Activated CD4-positive, alpha-beta T cell treated with anti-CD3 and anti-CD28 coated beads, Interleukin-2, amount 50 U/mL, for 4 hours (primary cell): ENCODE data around the gene ANKS1B.
"Not testable (repeated sequence)": the region's sequence is repeated elsewhere in the genome, so short reads cannot be mapped to it uniquely, and the experiment has no call there.

Source experiments
- DNase-seq, 2 experiments: peaks; one replicate each; pipeline ENCODE4 v3.0.0-alpha.2; 2020

ANKS1B gene

DNA sequence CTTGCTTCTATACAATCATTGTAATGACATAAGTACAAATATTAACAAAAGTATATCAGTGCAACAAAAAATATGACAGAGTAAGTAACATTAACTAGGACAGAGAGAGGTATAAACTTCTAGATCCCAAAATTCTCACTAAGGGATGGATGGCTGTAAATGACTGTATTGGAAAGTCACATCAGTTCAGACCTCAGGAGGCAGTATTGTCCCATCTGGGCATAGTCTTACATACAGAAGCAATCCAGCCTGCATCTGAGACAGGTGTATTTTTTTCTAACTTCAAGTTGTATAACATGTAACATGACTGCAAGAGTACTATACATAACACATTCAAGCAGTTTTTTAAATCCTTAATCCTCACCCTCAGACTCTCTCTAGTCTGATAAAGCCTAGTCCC is 238.2 kb downstream of the ANKS1B start:
- DNase-seq: no peak

GRCh38 chr12:99745895-99746294 is 238.8 kb downstream of the ANKS1B start:
- no peak for DNase-seq

DNA sequence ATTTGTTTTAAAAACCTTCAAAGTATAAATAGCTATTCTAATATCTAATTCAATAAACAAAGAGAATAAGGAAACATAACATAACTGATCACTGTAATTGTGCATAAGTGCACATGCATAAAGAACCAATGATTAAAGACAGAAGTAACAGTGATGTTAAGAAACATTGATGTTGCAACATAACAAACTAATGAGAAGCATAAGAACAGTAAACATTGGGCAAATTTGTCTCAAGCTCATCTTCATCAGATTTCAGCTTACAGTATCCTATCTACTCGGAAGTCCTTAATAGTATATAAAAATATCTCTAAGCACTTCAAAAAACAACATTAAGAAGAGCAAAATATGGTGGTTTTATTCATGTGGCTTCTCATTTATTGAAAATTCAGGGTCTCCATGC is 239.6 kb downstream of the ANKS1B start:
- DNase-seq: no peak

DNA sequence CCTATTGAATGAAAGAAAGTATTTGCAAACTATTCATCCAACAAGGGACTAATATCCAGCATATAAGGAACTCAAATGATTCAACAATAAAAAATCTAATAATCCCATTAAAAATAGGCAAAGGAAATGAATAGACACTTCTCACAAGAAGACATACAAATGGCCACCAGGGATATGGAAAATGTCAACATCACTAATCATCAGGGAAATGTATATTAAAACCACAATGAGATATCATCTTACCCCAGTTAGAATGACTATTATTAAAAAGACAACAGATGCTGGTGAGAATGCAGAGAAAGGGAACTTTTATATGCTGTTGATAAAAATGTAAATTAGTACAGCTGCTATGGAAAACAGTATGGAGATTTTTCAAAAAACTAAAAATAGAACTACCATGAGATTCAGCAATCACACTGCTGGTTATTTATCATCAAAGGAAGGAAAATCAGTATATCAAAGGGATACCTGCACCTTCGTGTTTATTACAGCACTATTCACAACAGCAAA is 247.9 kb downstream of the ANKS1B start:
- DNase-seq: no peak

DNA sequence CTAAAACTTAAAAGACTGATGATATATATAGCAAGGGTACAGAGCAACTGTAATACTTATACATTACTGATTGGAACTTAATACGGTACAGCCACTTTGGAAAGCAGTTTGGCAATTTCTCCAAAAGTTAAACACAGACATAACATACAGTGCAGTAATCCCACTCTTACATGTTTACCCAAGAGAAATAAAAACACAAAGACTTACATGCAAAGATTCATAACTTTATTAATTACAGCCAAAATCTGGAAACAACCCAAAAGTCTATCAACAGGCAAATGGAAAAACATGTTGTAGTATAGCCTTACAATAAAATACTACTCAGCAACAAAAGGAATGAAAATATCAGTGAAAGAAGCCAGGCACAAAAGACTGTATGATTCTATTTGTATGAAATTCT is 252.6 kb downstream of the ANKS1B start:
- no peak for DNase-seq

- DNase-seq: no peak
Observed at GRCh38 chr12:99722690-99723486, 261.8 kb downstream of the ANKS1B start.

DNA sequence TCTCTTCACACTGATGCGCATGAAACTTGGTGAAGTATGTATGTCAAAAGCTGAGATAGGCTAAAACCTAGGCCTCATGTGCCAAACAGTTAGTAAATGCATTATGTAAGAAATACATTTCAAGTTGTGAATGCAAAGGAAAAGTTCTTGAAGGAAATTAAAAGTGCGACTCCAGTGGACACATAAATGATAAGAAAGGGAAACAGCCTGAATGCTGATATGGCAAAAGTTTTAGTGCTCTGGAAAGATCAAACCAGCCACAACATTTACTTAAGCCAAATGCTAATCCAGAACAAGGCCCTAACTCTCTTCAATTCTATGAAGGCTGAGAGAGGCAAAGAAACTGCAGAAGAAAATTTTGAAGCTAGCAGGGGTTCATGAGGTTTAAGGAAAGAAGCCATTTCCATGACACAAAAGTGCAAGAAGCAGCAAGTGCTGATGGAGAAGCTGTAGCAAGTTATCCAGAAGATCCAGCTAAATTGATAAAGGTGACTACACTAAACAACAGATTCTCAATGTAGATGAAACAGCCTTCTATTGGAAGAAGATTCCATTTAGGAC is 262.9 kb downstream of the ANKS1B start:
- no peak for DNase-seq

DNA sequence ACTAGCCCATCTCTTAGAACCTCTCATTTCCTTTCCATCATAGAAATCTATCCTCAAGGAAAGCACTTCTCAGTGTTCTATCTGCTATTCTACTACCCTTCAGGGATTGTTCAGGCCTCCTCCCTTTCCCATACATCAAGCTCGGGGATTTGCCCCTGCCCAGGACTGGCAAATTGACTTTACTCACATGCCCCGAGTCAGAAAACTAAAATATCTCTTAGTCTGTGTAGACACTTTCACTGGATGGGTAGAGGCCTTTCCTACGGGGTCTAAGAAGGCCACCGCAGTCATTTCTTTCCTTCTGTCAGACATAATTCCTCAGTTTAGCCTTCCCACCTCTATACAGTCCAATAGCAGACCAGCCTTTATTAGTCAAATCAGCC is 264.7 kb downstream of the ANKS1B start:
- DNase-seq: not testable (repeated sequence)

DNA sequence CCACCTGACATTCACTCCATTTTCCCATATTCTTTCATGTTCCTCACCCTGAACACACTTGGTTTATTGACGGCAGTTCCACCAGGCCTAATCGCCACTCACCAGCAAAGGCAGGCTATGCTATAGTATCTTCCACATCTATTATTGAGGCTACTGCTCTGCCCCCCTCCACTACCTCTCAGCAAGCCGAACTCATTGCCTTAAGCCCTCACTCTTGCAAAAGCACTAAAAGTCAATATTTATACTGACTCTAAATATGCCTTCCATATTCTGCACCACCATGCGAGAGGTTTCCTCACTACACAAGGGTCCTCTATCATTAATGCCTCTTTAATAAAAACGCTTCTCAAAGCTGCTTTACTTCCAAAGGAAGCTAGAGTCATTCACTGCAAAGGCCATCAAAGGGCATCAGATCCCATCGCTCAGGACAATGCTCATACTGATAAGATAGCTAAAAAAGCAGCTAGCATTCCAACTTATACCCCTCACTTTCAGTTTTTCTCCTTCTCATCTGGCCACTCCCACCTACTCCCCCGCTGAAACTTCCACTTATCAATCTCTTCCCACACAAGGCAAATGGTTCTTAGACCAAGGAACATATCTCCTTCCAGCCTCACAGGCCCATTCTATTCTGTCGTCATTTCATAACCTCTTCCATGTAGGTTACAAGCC is 265.2 kb downstream of the ANKS1B start:
- not testable (repeated sequence) for DNase-seq

GRCh38 chr12:99715841-99716510 is 268.8 kb downstream of the ANKS1B start:
- not testable (repeated sequence) for DNase-seq

DNA sequence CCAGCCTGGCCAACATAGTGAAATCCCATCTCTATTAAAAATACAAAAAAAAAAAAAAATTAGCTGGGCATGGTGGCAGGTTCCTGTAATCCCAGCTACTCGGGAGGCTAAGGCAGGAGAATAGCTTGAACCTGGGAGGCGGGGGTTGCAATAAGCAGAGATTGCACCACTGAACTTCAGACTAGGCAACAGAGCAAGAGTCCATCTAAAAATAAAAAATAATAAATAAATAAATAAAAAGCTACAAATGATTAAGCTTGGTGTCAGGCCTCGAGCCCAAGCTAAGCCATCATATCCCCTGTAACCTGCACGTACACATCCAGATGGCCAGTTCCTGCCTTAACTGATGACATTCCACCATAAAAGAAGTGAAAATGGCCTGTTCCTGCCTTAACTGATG is 269.8 kb downstream of the ANKS1B start:
- not testable (repeated sequence) for DNase-seq

DNA sequence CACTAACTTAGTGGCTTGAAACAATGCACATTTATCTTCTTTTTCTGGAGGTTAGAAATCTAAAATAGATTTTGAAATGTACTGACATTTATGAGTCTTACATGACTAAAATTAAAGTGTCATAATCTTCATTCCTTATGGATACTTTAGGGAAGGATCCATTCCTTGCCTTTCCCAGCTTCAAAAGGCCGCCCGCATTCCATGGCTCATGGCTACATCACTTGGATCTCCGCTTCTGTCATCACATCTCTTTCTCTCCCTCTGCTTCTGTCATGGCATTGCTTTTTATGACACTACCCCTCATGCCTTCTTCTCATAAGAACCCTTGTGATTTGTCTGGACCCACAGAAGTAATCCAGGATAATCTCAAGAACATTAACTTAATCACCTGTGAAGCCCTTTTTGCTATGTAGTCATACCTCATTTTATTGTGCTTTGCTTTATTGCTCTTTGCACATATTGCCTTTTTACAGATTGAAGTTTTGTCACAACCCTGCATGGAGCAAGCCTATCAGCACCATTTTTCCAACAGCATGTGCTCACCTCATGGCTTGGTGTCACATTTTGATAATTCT is 270.7 kb downstream of the ANKS1B start:
- DNase-seq: no peak

- DNase-seq: no peak
Observed at GRCh38 chr12:99712281-99712680, 272.5 kb downstream of the ANKS1B start.

DNA sequence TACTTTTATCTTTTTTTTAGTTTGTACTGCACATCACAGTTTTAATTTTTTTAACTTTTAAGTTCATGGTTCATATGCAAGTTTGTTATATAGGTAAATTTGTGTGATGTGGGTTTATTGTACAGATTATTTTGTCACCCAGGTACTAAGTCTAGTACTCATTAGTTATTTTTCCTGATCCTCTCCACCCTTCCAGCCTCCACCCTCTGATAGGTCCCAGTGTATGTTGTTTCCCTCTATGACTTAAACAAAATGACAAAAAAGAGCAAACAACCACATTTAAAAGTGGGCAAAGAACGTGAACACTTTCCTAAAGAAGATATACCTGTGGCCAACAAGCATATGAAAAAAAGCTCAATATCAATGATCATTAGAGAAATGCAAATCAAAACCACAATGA is 273.5 kb downstream of the ANKS1B start:
- DNase-seq: no peak

- DNase-seq: no peak
Observed at GRCh38 chr12:99709619-99710018, 275.1 kb downstream of the ANKS1B start.

DNA sequence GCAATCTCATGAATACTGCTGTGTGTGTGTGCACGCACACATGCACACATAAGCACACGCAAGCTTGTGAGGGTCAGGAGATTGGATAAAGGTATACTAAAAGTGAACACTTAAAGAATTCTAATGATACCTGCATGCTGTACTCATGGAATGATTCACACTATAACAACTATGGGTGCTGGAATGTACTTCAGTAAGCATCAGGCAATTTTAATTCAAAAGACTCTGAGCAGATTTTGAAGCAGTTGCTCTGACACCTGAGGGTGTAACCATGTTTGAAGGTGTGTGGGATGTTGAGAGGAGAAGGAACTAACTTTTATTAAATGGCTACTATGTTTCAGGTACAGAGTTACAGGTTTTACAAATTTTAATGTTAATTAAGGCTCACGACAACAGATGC is 275.6 kb downstream of the ANKS1B start:
- DNase-seq: no peak

- DNase-seq: no peak
Observed at GRCh38 chr12:99707883-99708282, 276.9 kb downstream of the ANKS1B start.

DNA sequence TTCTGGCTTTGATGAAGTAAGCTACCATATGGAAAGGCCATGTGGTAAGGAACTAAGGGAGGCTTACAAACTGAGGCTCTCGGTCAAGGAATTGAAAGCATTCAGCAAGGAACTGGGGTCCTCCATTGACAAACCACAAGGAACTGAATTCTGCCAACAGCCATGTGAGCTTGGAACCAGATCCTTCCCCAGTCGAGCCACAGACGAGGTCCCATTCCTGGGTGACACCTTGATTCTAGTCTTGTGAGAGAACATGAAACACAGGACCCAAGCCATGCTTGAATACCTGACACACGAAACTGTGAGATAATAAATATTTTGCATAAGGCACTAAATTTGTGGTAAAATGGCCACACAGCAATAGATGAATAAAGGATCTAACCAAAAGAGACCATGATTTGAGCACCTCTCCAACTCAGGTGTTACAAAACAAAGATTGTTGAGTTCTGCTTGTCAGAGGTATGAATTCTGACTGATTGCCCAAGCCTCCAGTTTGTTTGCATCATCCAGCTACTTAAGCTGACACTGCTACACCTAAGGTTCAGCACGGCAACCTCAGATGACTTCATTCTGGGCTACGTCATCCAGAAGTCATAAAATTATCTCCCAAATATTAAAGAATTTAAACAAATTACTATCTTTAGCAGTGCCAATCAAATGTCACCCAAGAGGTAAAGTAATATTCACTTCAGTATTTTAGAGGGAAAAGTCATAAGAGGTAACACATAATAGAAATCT is 277.8 kb downstream of the ANKS1B start:
- no peak for DNase-seq

GRCh38 chr12:99704458-99704857 is 280.3 kb downstream of the ANKS1B start:
- DNase-seq: no peak

DNA sequence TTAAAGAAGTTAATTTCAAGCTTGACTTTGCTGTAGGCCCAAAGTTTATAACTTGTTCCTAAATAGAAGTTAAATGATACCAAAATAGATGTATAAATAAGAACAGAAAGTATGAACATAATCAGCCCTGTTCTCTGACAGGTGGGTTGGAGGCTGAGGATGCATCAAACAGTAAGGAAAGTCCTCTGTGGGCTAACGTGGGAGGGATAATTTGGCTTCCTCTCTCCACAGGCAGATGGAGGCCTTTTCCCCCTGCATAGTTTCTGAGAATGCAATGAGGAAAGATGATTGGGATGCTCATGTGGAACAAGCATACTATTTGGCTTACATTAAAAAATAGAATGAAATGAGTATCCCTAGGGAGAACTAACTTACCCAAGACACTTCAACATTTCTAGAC is 280.7 kb downstream of the ANKS1B start:
- no peak for DNase-seq

- no peak for DNase-seq
Observed at GRCh38 chr12:99700032-99700431, 284.7 kb downstream of the ANKS1B start.

DNA sequence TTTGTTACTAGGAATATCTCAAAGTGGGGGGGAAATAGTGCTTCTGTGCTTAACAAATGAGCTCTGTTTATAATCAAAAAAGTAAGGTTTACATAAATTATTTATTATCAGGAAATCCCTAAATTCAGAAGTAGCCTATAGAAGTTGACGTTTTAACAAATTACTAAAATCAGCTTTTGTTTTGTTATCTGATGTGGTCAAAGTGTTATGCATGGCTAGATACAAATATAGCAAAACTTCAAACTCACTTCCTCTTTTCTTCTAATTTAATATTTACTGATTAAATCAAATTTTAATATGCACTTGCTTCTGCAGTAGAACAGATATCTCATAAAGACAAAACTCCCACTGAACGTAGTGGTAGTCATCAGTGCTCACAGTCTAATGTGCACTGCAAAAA is 289.7 kb downstream of the ANKS1B start:
- DNase-seq: no peak
